ENCODE measurements around the gene MPPED1.

DNA sequence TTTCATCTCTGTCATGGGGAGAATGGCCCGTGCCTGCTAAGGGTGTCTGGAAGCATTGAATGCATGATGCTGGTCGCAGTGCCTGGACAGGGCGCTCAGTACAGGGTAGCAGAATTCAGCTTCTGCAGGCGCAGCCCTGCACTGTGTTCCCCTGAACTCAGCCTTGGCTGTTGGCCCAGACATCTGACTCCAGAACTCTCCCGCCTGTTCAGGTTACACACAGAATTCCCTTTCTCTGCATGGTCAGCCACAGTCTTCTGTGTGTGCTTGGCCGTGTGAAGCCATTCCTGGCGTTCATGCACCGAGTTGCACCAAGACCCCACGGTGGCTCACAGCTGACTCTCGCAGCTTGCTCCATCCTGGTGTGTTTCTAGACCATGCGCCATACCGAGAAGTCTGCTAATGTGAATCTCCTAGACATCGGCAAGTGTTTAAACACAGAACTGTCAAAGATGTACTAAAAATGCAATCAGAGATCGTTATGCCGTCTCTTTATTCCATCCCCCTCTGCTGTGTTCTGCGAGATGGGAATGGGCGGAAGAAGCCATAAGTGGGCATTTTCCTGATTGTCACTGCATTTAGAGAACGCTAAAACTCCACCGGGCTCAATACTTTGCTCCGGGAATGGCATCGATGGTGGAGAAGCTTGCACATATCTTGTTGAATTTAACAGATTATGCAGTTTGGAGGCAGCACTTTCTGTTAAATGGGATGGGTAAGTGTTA is 55.6 kb downstream of the MPPED1 start:
- TF ChIP-seq, protein P1, sequence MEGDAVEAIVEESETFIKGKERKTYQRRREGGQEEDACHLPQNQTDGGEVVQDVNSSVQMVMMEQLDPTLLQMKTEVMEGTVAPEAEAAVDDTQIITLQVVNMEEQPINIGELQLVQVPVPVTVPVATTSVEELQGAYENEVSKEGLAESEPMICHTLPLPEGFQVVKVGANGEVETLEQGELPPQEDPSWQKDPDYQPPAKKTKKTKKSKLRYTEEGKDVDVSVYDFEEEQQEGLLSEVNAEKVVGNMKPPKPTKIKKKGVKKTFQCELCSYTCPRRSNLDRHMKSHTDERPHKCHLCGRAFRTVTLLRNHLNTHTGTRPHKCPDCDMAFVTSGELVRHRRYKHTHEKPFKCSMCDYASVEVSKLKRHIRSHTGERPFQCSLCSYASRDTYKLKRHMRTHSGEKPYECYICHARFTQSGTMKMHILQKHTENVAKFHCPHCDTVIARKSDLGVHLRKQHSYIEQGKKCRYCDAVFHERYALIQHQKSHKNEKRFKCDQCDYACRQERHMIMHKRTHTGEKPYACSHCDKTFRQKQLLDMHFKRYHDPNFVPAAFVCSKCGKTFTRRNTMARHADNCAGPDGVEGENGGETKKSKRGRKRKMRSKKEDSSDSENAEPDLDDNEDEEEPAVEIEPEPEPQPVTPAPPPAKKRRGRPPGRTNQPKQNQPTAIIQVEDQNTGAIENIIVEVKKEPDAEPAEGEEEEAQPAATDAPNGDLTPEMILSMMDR (IDR thresholded peaks at IDR 0.05), result no peak
- no peak for TF ChIP-seq EZH2 (IDR thresholded peaks at IDR 0.05; ENCODE audit: borderline replicate concordance, insufficient read depth, low read depth, low read length, poor library complexity, severe bottlenecking)

Measured in B cell (primary cell).